Effector CD4-positive, alpha-beta T cell (primary cell): ENCODE measurements around the gene RAB40C.

Experiments
- DNase-seq: peaks from one replicate; pipeline ENCODE4 v3.0.0-alpha.2; 2020

The RAB40C gene

DNA sequence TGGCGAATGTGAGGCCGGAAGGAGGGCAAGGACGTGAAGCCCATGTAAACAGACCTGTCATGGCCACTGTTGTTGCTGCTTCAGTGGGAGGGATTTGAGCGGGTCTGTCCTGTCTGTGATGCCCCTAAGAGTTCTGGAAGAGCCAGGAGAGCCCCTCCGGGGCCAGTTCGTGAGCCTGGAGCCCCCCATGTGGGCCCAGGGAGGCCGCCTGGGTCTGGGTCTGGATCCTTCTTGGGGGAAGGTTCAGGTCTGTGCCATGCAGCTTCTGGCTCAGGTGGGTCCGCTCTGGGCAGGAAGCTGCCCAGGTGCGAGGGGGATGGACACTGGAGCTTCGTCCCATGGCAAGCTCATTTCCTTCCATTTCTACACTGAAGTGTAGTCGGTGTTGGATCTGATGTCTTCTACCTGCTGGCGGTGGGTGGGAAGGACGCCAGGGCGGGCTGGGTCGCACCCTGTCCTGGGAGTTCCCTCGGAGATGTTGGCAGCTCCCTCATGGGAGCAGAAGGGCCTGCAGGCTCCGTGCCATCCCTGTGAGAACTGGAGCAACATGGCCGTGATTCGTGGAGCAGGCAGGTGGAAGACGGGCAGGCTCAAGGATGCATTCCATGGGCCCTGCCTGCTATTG is 29.7 kb downstream of the RAB40C start:
- DNase-seq: no peak

DNA sequence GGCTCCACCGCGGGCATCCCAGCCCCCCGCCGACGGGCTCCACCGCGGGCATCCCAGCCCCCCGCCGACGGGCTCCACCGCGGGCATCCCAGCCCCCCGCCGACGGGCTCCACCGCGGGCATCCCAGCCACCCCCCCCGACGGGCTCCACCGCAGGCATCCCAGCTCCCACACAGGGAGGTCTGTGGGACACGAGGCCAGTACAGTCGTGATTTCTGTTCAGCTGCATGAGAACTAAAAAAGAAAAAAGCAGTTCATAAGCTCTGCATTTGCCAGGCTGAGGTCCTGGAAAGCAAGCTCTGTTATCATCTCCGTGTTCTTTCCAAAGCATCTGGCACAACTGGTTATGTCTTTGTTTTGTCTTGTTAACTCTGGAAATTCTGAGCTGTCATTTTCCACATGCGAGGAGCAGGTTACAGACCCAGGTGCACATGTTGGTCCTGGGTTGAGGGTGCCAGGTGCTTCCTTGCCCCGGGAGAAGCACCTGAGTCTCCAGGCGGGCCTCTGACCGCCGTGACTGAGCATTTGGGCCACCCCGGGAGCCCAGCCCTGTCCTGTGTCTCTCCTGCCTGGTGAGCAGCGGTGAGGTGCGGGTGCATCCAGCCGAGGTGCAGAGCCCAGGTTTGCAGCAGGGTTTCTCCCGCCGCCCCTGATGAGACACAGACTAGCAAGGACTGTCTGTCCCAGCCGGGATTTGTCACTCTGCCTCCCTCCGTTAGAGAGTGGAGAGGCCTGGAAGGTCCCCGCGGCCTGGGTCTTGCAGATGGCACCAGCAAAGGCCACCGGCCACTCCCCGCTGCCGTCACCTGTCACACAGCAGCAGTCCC is 31.0 kb downstream of the RAB40C start:
- DNase-seq: no peak

DNA sequence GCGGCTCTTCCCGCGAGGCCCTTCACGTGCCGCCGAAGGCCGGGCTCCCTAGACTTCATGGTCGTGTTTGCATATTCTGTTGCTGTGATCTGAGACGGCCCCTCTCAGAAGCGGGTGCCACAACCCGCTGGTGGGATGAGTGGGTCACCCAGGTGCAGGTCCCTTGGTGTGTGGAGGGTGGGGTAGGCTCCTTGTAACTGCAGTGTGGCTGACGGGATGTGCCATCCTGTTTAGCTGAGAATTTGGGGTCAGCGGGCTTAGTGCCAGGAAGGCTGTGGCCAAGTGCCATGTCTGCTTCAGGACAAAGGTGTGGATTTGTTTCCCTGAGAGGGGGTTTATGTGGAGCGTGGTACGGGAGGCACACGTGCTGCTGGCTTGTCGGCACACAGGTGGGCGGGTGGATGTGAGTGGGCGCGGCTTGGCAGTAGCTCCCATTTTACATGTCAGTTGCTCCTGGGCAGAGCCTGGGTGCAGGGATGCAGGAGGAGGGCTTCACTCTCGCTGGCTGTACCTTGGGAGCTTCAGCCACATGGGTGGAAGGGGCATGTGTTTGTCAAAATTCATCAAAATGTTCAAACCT is 31.8 kb downstream of the RAB40C start:
- no peak for DNase-seq

DNA sequence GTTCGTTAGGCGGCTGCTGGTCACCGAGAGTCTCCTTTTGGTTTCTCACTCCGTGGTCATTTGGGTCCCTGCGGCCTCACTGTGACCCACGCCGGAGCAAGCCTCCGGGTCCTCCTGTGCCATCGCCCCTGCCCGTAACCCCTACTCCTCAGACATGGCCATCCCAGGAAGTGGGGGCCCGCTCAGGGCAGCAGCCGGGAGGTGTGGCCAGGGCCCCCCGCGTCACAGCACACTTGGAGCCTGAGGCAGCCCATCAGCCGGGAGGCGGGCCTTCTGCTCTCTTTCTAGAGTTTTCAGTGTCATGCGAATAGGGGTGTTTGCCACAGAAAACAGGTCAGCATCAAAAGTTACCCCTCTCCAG is 33.0 kb downstream of the RAB40C start:
- DNase-seq: no peak

DNA sequence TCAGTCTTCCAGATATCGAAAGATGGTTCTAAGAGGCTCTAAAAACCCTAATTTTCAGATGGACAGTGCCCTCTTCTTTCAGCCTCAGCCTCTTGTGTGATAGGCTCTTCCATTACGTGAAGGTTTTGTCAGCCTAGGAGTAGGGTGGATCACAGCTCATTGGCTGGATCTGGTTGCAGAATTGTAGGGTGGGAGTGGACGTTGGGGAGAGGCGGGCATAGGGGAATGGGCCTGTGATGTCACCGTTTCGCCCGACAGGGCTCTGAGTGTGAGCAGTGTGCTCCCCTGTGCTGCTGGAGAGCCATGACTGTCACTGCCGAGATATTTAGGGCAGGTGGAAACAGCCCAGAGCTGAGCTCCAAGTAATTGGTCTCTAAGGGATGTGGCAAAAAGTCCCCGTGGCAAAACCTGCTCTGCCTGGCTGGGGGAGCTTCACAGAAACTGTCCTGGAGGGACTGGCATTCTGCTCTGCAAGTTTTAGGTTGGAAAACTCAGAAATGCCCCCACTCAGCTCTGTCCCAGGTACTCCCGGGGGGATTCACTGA is 34.7 kb downstream of the RAB40C start:
- DNase-seq: no peak

DNA sequence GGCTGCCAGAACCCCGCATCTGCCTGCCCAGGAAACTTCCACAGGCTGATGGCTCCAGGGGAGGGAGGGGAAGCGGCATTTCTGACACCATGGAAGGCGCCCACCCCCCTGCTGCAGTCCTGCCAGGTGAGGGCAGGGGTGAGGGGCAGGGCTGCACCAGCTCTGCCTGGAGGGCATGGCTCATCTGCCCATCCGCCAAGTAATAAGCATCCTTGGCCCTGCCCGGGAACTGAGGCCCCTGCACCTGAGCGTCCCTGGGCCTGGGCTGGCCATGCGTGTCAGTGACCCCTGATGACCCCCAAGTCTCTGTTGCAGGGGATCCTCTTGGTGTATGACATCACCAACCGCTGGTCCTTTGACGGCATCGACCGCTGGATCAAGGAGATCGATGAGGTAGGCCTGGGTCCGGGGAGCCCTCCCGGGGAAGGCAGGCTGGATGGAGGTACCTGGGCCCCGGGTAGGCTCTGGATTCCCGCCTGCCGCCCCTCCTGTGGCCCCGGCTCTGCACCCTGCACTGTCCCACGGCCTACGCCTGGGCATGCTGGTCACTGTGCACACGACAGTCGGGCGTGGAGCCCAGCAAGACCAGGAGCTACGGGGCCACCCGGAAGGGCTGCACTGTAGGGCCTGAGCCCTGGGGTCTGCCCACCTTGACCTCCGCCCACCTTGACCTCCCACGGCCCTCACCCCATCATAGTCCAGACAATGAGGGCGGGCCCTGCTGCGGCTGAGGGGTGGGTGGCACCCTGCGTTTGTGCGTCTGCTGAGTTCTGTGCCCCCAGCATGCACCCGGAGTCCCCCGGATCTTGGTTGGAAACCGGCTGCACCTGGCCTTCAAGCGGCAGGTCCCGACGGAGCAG is 35.5 kb downstream of the RAB40C start:
- no peak for DNase-seq

DNA sequence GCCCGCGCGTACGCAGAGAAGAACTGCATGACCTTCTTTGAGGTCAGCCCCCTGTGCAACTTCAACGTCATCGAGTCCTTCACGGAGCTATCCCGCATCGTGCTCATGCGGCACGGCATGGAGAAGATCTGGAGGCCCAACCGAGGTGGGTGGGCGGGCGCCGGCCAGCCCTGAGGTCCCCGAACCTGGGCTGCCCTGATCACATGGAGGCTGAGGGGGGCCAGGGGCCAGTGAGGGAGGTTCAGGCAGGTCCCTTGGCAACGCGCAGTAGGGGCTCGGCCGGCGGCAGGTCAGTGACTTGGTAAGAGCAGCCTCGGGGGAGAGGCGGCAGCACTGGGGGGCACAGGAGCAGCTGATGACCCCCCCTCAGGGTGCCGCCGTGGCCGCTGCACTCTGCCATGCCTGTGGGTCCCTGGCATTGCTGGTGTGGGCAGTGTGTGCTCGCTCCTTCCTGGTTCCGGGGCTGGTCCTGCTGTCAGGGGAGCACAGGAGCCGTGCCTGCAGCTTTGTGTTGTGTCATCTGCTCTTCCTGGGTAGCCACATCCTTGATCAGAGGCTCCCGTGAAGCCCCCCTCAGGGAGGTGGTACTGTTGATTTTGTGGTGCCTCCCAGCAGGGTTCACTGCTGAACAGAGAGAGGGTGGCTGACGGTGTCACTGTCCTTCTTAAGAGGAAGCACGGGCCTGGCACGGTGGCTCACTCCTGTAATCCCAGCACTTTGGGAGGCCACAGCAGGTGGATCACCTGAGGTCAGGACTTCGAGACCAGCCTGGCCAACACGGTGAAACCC is 36.3 kb downstream of the RAB40C start:
- DNase-seq: no peak

DNA sequence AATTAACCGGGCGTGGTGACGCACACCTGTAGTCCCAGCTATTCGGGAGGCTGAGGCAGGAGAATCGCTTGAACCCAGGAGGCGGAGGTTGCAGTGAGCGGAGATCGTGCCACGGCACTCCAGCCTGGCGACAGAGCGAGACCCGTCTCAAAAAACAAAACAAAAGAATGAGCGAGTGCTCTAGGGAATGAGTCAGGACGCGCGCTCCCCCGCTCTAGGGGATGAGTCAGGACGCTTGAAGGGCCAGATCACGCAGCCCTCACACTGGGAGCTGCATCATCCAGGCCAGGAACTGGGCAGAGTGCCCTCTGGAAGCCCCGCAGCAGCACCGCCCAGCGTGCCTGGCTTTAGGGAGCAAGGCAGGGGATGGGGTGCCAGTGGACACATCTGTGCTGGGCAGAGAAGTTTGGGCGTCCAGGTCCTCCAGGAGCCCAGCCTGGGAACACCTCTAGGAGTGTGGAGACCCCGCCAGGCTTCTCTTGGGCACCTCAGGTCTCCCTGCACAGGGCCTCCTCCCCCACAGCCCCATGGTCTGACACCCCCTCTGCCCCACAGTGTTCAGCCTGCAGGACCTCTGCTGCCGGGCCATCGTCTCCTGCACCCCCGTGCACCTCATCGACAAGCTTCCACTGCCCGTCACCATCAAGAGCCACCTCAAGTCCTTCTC is 37.1 kb downstream of the RAB40C start:
- DNase-seq: no peak

DNA sequence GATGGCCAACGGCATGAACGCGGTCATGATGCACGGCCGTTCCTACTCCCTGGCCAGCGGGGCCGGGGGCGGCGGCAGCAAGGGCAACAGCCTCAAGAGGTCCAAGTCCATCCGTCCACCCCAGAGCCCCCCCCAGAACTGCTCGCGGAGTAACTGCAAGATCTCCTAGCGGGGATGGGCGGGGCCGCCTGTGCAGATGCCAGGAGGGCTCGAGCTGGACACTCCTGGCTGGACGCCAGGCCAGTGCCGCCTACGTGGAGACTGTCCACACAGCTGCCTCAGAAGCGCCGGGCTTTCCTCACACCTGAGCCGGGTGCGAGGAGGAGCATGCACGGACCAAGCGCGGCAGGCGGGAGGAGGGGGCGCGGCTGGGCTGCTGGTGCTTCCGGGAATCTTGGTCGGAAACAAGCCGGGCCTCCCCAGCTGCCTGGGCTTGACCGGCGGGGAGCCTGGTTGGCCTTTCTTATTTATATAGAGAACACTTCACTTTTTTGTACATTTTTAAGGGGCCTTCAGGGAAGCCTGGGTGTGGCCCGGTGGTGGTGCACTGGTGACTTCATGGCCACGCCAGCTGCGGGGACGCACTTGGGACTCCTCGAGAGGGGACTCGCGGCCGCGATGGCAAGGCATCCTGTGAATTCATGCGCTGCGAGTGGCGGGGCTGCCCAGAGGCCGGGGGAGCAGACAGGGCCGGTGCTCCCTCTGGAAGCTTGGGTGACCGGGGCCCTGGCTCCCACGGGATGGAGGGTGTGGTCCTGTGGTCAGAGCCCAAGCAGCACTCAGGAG is 37.8 kb downstream of the RAB40C start:
- DNase-seq: no peak

DNA sequence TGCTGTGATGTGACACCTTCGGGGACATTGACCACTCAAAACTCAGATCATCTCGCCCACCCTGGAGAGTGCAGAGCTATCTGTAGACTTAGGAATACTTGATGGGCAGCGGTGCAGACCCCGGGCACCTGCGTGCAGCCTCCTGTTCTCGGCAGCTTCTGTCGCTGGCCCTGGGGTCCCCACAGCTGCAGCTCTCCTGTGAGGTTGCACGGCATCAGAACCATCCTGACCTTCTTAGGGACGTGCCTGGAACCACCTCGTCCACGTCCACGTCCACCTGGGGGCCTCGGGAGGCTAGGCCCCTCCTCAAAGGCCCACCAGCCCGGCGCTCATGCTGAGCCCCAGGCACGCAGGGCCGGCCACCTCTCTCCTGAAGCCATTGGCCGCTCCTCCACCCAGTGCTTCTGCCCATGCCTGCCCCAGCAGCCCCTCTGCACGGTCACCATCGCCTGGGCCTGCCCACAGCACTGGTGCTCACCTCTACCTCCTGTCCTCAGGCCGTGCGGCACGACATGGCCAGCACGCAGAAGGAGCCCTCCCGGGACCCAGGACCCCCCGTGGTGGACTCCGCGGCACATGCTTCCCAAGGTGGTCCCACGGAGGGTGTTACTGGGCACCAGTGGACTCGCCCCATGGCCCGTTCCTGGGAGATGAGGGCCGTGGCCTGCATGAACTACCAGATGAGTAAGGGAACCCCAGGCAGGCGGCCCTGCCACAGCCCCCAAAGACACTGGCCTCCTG is 38.6 kb downstream of the RAB40C start:
- DNase-seq: no peak

DNA sequence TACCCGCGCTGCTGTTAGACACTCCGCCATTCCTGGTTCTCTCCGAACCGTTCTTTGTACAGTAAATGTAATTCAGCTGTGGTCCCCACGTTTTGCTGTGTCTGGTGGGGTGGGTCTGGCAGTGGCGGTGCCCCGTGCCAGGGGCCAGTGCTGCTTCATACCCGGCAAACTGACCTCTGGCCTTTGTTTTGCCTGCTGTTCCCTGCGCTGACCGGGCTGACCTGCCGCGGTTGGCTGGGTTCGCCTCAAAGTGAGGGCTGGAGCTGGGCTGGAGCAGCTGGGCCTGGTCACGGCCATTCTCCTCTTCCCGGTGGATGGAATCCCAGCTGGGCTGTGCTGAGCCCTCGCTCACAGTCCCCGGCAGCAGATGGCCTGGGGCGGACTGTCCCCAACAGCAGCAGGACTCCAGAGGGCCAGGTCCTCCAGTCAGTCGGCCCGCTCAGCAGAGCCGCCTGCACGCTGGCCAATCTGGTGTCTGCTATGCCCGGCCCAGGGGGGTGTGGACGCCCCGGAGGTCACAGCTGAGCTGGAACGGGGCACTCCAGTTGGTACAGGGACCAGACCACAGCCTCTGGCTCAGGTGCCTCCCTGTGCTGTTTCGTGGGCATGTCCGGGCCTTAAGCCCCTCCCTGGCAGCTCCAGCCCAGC is 39.4 kb downstream of the RAB40C start:
- no peak for DNase-seq

DNA sequence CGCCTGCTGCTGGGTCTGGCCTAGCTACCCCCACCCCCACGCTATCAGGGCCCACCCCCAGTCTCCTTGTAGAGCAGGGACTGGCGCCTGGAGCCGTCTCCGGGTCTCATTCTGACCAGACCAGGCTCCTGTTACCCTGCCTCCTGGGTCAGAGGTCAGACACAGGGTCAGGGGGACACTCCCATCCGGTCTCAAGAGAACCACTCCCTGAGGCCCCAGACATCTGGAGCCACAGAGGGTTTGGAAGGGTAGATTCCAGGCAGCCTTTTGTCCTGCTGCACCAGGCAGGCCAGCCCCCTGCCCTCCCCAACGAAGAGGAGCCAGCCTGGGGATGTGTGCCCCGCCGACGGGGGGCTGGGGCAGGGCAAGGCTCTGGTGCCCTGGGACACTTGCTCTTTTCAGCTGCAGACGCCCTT is 40.0 kb downstream of the RAB40C start:
- DNase-seq: no peak

DNA sequence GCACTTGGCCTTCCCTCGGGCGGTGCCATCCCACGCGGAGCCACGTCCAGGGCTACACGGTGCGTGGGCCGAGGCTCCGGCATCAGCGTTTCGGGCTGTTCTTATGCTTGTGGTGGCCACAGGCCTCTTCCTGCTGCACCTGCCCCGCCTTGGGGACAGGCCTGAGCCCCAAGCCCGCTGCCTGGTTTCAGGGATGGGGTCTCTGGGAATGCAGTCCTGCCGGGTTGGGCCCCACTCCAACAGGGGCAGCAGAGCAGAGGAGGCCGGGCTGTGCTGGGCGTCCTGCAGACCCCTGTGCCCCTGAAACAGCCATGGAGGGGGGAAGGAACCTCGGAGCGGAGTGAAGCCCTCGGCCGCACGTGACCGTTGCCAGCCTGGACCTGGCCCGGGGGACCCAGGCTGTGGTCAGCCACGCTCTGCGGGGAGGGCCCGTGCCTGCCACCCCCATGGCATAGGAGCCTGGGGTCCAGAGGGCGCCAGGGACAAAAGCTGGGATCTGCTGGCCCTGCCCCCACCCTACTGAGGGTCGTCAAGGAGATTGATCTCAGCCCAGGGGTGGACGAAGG is 40.5 kb downstream of the RAB40C start:
- no peak for DNase-seq

DNA sequence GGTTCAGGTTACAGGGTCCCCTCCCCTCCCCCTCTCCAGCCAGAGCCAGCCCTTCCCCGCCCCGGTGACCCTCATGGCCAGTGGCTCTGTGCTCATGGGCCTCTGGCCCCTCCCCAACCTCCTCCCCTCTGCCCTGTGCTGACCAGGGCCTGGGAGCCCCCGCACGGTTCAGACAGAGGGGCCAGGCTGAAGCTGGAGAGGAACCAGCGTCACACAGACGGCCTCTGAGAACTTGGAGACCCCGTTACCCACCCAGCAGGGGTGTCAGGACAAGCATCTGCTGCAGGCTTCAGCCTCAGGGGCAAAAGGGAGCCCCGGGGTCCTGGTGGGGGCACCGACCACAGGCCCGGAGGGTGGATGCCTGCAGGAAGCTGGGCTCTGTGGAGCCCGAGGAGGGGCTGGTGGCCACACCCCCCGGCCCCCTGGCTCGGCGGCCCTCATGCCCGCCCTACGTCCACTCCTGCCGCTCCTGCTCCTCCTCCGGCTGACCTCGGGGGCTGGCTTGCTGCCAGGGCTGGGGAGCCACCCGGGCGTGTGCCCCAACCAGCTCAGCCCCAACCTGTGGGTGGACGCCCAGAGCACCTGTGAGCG is 41.0 kb downstream of the RAB40C start, which contains the start of gene WFIKKN1:
Gene WFIKKN1 (plus strand): TSS at position 171 of the 591 bp plus-strand sequence. CDS start 269 bp downstream, at position 440.
- no peak for DNase-seq

DNA sequence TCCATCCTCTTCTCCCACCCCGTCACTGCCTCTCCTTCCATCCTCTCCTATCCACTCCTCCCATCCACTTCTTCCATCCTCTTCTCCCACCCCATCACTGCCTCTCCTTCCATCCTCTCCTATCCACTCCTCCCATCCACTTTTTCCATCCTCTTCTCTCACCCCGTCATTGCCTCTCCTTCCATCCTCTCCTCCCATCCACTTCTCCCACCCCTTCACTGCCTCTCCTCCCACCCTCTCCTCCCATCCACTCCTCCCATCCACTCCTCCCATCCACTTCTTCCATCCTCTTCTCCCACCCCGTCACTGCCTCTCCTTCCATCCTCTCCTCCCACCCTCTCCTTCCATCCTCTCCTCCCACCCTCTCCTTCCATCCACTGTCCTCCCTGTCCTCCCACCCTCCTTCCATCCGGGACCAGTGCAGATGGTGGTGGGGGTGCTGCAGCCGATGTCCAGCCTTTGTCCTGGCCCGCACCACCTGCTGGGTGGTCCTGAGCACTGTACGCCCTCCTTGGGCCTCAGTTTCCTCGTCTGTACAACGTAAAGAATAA is 42.0 kb downstream of the RAB40C start:
- DNase-seq: no peak

DNA sequence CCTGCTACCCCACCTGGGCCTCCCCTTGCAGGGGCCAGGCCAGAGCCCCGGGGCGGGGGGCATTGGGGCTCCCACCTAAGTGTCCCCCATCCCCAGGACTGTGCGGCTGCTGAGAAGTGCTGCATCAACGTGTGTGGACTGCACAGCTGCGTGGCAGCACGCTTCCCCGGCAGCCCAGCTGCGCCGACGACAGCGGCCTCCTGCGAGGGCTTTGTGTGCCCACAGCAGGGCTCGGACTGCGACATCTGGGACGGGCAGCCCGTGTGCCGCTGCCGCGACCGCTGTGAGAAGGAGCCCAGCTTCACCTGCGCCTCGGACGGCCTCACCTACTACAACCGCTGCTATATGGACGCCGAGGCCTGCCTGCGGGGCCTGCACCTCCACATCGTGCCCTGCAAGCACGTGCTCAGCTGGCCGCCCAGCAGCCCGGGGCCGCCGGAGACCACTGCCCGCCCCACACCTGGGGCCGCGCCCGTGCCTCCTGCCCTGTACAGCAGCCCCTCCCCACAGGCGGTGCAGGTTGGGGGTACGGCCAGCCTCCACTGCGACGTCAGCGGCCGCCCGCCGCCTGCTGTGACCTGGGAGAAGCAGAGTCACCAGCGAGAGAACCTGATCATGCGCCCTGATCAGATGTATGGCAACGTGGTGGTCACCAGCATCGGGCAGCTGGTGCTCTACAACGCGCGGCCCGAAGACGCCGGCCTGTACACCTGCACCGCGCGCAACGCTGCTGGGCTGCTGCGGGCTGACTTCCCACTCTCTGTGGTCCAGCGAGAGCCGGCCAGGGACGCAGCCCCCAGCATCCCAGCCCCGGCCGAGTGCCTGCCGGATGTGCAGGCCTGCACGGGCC is 42.8 kb downstream of the RAB40C start:
- DNase-seq: no peak
